ENCODE results near the gene HAND1. TPM values are rescaled to one million over a fixed set of nuclear protein-coding genes. Genes with fewer than 3 reads are reported as not detected.

Gene HAND1
- total RNA-seq, 4 donors from 2014 or later, result not detected

Other genes starting within 250 kb of the HAND1 start
- gene SAP30L, start 32.2 kb downstream of the HAND1 start, total RNA-seq, result 10 to 100 TPM; 18.8 to 35.6 (median 25.5) TPM